Thymus (tissue), 11 donors: ENCODE measurements around the gene ALDH3A2. TPM values are rescaled to one million over a fixed set of nuclear protein-coding genes. Genes with fewer than 3 reads are reported as not detected.

Experiments used
- DNase-seq, 9 donors: peaks; one replicate each; pipeline ENCODE4 v3.0.0-alpha.2; 2013; ENCODE audit warnings: low spot score in 9 of 9, low read depth in 6 of 9, missing footprints in 1 of 9
- H3K27ac ChIP-seq, 2 donors: one replicate each; pipeline ENCODE4 v1.5.1; 2013; ENCODE audit warnings: control low read depth in 1 of 2, low read depth in 1 of 2, low read length in 1 of 2, mild to moderate bottlenecking in 1 of 2, moderate library complexity in 1 of 2
- H3K27me3 ChIP-seq, 2 donors: one replicate each; pipeline ENCODE4 v1.5.1; 2013; ENCODE audit warnings: low read length in 1 of 2; ENCODE audit not compliant: control insufficient read depth in 2 of 2, insufficient read depth in 1 of 2
- H3K36me3 ChIP-seq, 2 donors: one replicate each; pipeline ENCODE4 v1.5.1; 2013; ENCODE audit warnings: low read length in 1 of 2, mild to moderate bottlenecking in 1 of 2, moderate library complexity in 1 of 2; ENCODE audit not compliant: control insufficient read depth in 2 of 2, insufficient read depth in 2 of 2
- H3K4me1 ChIP-seq, 2 donors: one replicate each; pipeline ENCODE4 v1.5.1; 2013; ENCODE audit warnings: low read length in 2 of 2; ENCODE audit not compliant: control insufficient read depth in 2 of 2, insufficient read depth in 2 of 2
- H3K4me3 ChIP-seq, 2 donors: one replicate each; pipeline ENCODE4 v1.5.1; 2013; ENCODE audit warnings: low read length in 2 of 2, control low read depth in 1 of 2, mild to moderate bottlenecking in 1 of 2
- H3K9me3 ChIP-seq, 2 donors: one replicate each; pipeline ENCODE4 v1.5.1; 2013; ENCODE audit warnings: low read length in 1 of 2, mild to moderate bottlenecking in 1 of 2; ENCODE audit not compliant: control insufficient read depth in 2 of 2, insufficient read depth in 1 of 2
- WGBS: extraction: QIAGEN DNeasy Blood & Tissue Kit; methylation state at CpG from one replicate; pipeline ENCODE4 v1.1.7; 2013; 5-methylcytosine and 5-hydroxymethylcytosine counted together
- polyA plus RNA-seq: library from polyadenylated mRNA; stranded (reverse); fragments of 200-250 nt; gene quantifications from one replicate; pipeline ENCODE4 v1.2.3, GENCODE V29; 2013
- total RNA-seq: library from RNA; stranded (reverse); fragments of 120-200 nt; gene quantifications from one replicate; pipeline ENCODE4 v1.2.4, GENCODE V29; 2013
- donor health status: healthy.

Gene ALDH3A2
- total and polyA plus RNA-seq, 2 donors = 19.9 to 50.9 TPM

- Histone ChIP-seq H3K36me3 (no peaks in the 10 kb centered on the region), H3K27ac (no peak overlapping the region), H3K27me3 (no peaks in the 10 kb centered on the region), H3K9me3 (no peaks in the 10 kb centered on the region), H3K4me3 (no peak overlapping the region), H3K4me1 (no peaks in the 10 kb centered on the region)
- no peak for DNase-seq
- WGBS = 91% methylated on average over 12 of the region's 12 CpGs
Observed at GRCh38 chr17:19706791-19707727, 58.5 kb downstream of the ALDH3A2 start.

- no peak overlapping the region for H3K27ac ChIP-seq
- WGBS = 95% methylated on average over 11 of the region's 11 CpGs
- H3K36me3 ChIP-seq = no peaks in the 10 kb centered on the region
- H3K27me3 ChIP-seq = no peaks in the 10 kb centered on the region
- H3K4me3 ChIP-seq = no peak overlapping the region
- no peaks in the 10 kb centered on the region for H3K9me3 ChIP-seq
- no peaks in the 10 kb centered on the region for H3K4me1 ChIP-seq
- no peak for DNase-seq
Observed at GRCh38 chr17:19707728-19708221, 59.2 kb downstream of the ALDH3A2 start.

GRCh38 chr17:19708431-19709175, 60.1 kb downstream of the ALDH3A2 start:
- WGBS = 96% methylated on average over 6 of the region's 6 CpGs
- H3K4me1 ChIP-seq = no peaks in the 10 kb centered on the region
- H3K27me3 ChIP-seq = no peaks in the 10 kb centered on the region
- no peaks in the 10 kb centered on the region for H3K36me3 ChIP-seq
- no peaks in the 10 kb centered on the region for H3K9me3 ChIP-seq
- no peak overlapping the region for H3K27ac ChIP-seq
- no peak for DNase-seq
- no peak overlapping the region for H3K4me3 ChIP-seq

- Histone ChIP-seq H3K4me3 (no peak overlapping the region), H3K27ac (no peak overlapping the region), H3K9me3 (no peaks in the 10 kb centered on the region), H3K36me3 (no peaks in the 10 kb centered on the region), H3K27me3 (no peaks in the 10 kb centered on the region), H3K4me1 (no peaks in the 10 kb centered on the region)
- 98% methylated on average over 3 of the region's 3 CpGs for WGBS
- DNase-seq = no peak
Observed at GRCh38 chr17:19709841-19710240, 61.3 kb downstream of the ALDH3A2 start.

- WGBS = 95% methylated on average over 12 of the region's 12 CpGs
Observed at GRCh38 chr17:19712436-19713004, 64.0 kb downstream of the ALDH3A2 start.

GRCh38 chr17:19713462-19713861, 64.9 kb downstream of the ALDH3A2 start:
- DNase-seq = no peak
- Histone ChIP-seq H3K27me3 (no peaks in the 10 kb centered on the region), H3K4me3 (no peak overlapping the region), H3K27ac (no peak overlapping the region), H3K4me1 (no peaks in the 10 kb centered on the region), H3K36me3 (no peaks in the 10 kb centered on the region), H3K9me3 (no peaks in the 10 kb centered on the region)
- WGBS = 96% methylated on average over 16 of the region's 16 CpGs

More at GRCh38 chr17:19712436-19713004, 64.0 kb downstream of the ALDH3A2 start:
- Histone ChIP-seq H3K4me1 (no peaks in the 10 kb centered on the region), H3K4me3 (no peak overlapping the region), H3K27me3 (no peaks in the 10 kb centered on the region), H3K9me3 (no peaks in the 10 kb centered on the region), H3K36me3 (no peaks in the 10 kb centered on the region), H3K27ac (no peak overlapping the region)
- no peak for DNase-seq

GRCh38 chr17:19713901-19714361, 65.4 kb downstream of the ALDH3A2 start:
- Histone ChIP-seq H3K36me3 (no peaks in the 10 kb centered on the region), H3K27ac (no peak overlapping the region), H3K4me1 (no peaks in the 10 kb centered on the region), H3K9me3 (no peaks in the 10 kb centered on the region), H3K27me3 (no peaks in the 10 kb centered on the region), H3K4me3 (no peak overlapping the region)
- 94% methylated on average over 28 of the region's 28 CpGs for WGBS
- no peak for DNase-seq

- no peak for DNase-seq
- Histone ChIP-seq H3K27ac (no peak overlapping the region), H3K4me3 (no peak overlapping the region), H3K4me1 (no peaks in the 10 kb centered on the region), H3K27me3 (no peaks in the 10 kb centered on the region), H3K9me3 (no peaks in the 10 kb centered on the region), H3K36me3 (no peaks in the 10 kb centered on the region)
- WGBS = 96% methylated on average over 27 of the region's 27 CpGs
Observed at GRCh38 chr17:19714542-19715411, 66.2 kb downstream of the ALDH3A2 start.
